Hematopoietic multipotent progenitor cell treated with erythropoietin and hydrocortisone succinate and interleukin-3 and kit ligand, for 6 days (in vitro differentiated cells): ENCODE measurements around the gene CDH13.

Experiments used
- DNase-seq: peaks from one replicate; pipeline ENCODE4 v3.0.0-alpha.2; 2015

CDH13 gene

DNA sequence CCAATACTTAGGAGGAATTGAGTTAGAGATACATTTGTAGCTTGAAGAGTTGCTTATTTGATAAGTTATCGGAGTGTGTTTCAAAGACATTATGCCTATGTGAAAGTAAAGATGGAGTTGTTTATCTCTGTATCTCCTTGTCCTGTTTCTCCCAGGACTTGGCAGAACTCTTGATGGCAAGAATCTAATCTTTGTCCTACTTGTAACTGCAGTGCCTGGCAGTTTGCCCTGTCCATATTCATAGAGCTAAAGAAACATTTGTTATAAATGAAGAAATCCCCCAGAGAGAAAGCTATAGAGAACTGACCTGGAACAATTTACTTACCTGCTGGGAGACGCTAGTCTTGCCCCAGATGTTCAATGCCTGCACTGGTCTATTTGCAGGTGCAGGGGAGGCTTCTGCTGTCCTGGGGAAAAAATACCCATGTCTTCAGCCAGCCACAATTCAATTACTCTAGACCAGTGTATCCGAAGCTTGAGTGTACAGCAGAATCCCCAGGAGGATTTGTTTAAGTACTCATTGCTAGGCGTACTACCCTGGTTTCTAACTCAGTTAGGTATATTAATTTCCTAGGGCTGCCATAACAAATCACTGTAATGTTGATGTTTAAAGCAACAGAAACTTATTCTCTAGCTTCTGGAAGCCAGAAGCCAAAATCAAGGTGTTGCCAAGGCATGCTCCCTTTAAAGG, 771.0 kb downstream of the CDH13 start:
- no peak for DNase-seq

DNA sequence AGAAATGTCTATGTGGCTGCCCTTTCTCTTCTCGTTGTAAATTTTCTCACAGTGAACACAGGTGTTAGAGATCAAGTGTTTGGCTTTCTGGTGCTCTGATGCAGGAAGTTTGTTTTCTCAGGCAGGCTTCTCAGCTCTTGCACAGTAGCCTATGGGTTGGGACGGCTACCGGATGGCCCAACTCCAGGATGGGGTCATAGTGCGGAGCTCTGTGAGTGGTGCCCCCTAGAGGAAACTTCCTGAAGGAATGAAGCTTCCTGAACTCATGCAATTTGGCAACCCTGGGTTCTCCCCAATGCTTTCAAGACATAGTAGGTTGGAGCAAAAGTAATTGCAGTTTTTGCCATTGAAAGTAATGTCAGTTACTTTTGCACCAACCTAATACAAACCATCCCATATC, 773.5 kb downstream of the CDH13 start:
- DNase-seq: no peak

DNA sequence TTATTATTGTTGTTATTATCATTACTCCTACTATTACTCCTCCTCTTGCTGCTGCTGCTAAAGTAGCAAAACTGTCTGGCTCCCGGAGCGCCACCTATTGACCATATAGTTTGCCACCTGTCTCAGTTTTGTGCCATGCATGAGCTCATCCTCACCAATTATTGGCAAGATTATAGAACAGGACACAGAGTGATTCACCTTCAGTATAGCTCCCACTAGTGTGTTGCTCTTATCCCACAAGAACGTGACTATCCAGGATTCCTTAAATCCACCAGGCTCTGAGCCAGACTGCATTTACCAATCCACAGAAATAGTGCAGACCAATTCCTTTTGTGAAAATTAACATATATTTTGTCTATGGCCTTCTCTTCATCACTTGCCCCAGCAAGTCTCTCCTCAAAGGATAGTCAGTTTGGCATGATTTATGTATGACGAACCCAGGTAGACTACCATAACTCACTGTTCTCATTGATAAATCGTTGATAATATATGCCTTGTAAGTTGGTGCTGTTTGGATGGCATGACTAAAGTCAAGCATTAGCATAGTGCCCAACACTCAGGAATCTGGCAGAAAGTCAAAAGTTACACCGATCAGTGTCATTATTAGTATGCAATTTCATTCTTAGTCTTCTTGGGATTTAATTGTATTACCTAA, 775.5 kb downstream of the CDH13 start:
- DNase-seq: no peak

DNA sequence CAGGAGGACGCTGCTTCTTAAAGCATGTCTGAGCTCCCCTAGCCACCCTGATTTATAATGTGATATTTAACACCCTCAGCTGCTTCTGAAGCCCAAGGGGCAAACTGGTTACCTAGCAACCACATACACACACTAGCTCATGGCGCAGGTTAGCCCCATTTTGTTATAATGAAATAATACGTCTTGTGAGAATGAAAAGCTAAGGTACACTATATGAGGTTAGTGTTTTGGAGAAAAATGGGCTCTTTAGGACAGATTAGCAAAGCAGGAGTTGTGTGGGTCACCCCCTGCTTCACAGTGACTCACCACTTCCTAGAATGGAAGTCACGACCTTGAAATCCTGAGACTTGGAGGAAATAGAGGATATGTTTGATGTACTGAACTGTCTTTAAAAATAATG, 776.2 kb downstream of the CDH13 start:
- DNase-seq: no peak

DNA sequence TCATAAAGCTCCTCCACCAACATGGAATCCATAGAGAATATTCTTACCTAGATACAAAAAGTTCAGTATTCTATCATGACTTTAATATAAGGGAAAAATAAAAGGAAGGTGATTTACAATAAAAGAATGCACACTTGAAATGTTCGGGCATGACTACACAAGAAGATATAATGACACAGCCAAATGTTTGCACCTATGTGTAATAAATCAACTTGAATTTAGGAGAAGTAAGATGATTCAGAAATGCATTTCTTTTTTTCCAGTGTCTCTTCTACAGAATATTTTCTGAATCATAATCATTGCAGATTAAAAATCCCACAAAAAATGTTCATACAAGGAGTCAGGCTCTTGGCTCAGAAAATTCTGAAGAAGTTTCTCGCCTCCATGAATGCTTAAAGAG, 777.0 kb downstream of the CDH13 start:
- no peak for DNase-seq

DNA sequence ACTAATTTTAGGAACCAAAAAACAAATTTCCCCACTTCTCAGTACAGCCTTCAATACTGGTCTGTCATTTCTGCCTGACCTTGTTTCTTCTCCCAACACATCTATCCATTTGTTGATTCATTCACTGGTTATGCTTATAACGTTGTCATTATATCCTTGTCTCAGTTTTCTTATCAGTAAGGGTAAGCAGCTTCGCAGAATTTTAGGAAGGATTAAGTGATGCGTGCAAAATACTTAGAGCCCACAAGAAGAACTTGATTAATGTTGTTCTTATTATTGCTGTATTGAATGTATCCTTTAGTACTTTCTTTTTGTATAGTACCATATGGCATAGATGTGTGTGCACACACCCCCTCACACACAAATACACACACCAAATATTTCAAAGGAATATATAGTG, 777.5 kb downstream of the CDH13 start:
- DNase-seq: no peak

DNA sequence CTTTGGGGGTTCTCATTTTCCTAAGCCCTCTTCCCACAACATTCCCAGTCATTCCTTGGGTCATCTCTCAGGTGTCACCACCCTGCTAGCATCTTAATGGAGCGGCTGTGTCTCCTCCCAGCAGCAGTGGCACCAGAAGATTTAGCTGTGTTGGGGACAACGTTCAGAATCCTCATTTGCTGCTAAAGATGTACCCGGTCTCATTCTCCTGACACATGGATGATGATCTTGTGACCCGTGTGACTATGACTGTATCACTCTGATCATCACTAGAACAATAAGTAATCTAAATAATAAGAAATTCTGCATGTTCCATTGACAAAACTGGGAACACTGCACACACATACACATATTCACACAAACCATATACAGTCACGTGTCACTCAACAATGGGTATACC, 781.2 kb downstream of the CDH13 start:
- no peak for DNase-seq

DNA sequence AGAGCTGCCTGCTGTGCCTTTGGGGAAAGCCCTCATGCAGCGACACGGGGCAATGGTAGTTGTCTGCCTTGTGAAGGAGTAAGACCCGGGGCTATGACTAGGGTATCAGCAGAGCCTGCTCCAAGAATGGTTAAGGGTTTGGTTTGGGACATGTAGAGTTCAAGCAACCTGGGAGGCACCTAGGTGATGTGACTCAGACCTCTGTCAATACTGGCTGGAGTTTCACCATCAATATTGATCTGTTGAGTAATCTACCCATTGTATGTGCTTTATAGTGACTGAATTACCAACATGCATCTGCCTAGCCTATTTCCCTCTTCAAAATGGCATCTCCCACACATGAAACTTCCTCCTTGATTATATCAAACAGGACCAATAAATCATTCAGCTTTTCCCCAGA, 782.6 kb downstream of the CDH13 start:
- no peak for DNase-seq

DNA sequence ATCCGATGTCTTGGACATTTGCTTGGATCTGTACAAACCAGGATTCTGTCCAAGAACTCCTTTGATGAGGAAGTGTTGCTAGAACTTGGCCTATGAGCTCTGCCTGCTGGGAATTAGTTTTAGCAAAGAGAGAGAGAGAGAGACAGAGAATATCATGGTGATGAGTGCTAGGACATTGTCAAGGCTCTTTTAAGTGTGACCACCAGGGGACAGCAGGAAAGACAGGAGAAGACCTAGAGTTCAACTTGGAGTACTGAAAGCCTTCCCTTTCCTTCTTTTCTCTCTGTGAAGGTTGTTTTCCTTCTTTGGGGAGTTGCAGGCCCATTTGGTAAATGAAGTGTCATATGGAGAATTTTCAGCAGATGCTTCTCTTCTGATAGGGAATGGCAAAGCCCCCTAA, 791.8 kb downstream of the CDH13 start:
- DNase-seq: peak; percentile 2

DNA sequence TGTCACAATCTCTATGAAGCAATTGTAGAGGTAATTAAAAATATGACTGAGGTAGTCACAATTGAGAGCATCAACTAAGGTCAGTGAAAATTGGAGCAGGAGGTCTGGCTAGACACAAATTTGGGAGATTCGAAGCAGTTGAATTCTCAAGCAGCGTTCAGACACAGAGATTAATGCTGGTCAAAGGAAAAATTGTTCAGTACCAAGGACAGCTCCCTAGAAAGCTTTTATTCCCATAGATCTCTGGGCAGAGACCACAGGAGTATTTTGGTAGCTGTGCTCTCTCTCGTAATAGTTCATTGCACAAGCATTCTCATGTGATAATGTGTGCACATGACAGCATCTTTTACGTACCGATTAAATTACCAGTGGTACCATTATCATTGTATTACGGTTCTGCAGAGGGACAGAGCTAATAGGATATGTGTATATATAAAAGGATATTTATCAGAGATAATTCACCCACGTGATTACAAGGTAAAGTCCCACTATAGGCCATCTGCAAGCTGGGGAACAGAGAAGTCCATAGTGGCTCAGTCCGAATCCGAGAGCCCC, 793.5 kb downstream of the CDH13 start:
- DNase-seq: peak; percentile 60

DNA sequence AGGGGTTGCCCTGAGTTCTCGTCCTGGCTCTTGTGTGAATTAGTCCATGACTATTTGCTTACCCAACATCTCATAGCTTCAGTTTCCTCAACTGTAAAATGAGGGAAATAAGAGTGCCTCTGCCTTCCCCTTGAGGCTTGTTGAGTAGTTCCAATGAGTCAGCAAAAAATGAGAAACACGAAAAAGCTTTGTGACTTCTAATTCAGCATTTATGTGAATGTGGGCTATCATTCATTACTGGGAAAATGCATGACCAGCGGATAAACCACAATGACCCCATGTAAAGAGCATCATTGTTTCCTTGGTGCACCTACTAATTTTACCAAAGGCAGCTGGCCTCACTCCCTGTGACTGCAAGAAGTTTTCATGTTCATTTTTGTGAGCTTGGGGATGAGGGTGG, 806.4 kb downstream of the CDH13 start:
- DNase-seq: no peak

DNA sequence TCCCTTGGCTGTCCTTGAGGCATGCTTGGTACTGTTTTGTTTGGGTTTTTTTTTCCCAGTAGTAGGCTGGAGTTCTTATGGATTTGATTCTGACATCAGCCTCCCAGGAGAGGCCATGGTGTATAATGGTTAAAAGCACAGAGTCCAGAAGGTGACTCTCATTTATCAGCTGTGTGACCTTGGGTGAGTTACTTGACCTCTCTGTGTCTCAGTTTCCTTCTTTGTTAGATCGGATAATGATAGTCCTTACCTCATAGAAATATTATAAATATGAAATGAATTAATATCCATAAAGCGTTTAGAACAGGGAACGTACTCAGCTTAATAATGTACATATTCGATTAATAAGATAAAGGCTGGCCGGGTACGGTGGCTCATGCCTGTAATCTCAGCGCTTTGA, 810.3 kb downstream of the CDH13 start:
- no peak for DNase-seq

DNA sequence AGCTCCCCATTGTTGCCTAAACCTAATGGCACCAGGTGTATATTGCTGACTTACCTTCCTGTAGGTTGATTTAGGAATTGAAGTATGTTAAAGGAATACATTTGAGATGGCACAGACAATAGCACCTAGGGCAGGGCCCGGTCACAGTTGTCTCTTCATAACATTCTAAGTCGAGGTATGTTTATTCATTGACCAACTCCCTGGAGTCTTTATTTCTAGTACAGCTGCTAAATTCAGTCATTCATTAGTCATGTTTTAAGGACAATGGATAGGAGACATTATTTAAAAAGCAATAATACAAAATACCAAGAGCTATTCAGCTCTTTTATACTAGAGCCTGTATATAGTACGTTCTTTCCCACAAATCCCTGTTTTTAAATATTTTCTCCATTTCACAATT, 811.6 kb downstream of the CDH13 start:
- DNase-seq: no peak

DNA sequence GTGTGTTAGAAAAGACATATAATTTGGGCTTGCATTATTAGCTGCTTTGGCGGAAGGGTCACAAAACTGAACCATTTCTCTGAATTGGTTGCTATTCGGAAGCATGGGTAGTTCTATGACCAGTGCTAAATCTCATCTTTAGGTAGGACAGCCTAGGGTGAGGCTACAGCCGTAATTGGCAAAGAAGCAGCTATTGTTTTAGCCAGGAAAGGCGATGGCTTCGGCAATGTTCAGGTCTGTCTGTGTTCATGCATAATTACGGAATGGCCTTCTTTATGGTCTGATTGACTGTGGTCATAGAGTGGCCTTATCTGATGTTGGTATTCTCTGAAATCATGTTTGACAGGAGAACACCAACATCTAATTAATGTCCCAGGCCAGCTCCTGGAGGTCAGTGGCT, 812.6 kb downstream of the CDH13 start:
- DNase-seq: no peak

DNA sequence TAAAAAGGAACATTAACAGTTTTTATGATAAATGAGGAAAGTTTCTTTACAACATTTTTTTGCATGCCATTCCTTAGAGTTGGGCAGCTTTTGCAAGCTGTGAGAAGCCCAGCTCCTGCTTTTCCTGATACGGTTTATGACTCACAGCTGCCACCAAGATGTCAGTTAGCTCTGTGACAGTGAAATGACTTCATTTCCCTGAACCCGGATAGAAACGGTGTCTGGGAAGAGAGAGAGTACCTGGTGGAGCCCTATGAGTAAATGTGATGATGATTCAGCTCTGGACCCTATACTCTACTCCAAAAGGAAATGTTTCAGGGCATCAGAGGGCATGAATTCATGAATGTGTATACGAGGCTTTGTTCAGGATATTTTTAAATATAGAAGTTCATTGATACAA, 814.7 kb downstream of the CDH13 start:
- no peak for DNase-seq

DNA sequence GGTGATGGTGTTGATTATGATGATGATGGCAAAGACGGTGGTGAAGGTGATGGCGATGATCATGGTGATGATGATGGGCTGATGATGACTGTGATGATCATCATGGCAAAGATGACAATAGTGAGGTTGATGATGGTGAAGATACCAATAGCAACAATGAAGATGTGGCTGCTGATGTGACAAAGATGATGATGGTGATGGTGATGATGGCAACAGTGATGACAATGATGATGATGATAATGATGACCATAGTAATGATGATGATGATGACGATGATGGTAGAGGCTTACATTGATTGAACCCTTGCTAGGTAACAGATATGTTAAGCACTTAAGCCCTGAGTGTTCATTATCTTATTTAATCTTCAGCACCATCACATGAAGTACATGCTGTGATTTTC, 817.2 kb downstream of the CDH13 start:
- DNase-seq: no peak

DNA sequence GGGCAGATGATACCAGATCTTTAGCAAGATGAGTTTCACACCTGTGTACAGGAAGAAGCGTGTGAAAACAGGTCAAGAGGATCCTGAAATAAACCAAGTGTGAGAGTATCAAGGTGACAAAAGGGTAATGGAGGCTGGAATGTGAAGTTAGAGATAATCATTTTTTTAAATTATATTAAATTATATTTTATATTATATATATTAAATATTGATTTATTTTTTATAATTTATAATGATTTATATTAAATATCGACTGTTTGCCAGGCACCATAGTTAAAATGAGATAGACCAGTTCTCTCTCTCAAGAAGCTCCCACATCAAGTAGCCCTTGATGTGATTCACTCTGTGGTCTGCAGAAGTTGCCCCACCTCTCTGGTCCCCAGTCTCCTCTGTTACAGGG, 820.8 kb downstream of the CDH13 start:
- DNase-seq: no peak

DNA sequence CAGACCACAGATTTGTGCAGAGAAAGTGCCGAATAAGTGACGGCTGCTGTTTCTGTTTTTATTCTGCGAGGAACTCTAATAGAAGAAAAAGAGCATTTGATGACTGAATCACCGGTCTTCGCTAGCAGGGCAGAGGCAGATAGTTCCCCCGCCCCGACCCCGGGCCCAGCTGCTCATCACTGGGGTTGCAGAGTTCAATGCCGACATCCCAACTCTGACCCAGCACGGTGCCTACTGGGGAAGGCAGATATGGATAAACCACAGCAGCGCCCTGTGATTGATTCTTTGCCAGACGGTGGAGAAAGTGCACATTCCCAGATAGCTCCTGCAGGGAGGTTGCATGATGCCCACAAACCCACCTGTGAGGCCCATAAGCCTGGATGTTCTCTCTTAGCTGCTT, 823.1 kb downstream of the CDH13 start:
- DNase-seq: no peak

DNA sequence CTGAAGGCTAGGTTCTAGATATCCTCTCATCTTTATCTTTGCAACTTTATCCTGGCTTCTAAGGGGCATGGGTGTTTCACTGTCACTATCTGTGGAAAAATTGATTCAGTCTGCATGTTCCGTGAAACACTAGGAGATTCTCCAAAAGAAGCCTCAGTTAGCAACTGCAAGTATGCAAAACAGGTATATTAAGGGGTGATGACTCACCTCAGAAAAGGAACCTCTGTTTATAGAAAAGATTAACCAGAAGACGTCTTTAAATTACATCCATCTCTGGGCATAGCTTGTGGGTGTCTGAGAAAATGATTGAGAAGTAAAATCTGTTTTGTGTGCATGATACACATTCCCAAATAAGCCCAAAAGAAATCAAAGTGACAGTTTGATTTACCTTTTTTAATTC, 827.2 kb downstream of the CDH13 start:
- DNase-seq: no peak

DNA sequence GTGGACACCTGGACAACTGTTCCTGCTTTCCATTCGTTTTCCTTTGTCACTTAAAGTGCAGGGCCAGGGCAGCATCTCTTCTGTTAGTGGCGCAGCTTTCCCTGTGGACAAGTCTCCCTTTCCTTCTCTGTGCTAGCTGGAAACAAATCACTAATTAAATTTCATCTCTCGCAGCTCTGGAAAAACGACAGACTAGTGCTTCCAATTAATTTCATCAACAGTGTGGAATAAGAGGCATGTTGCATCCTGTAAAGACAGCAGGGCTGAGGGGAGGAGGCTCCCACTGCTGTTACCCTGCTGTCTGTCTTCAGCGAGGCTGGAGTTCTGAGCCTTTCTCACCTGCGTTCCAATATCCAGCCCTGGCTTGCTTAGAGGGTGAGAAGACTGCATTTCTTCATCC, 828.9 kb downstream of the CDH13 start:
- no peak for DNase-seq

DNA sequence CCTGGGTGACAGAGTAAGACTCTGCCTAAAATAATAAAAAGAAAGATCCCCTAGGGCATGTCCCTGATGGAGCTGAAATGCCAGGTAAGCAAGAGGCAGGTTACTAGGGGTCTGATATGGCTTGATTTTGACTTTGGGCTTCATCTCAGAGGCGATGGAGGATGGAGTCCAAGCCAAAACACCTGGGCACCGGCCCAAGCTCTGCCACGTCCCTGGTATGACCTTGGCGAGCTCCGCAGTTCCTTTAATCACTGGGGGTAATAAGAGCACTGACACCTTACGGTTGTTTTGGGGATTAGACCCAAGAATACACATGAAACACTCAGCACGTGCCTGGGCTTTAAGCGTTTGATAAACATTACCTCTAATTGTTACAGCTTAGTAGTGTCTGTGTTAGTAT, 830.2 kb downstream of the CDH13 start:
- DNase-seq: no peak

DNA sequence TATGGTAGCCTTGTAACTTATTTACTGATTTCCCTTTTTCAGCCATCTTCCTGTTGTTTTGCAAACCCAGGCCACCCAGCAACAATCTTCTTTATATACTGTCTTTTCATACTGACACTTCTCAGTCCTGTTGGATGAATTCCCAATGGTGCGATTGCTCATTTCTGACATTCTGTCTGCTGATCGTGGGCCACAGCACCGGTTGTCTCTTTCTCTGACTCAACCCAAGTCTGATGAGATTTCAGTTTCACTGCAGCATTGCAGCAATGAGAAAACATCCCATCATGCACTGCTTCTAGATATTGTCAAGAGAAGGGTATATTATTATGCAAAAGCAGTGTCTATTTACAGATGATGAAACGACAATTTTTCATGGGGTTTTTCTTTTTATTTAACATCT, 831.8 kb downstream of the CDH13 start:
- no peak for DNase-seq

DNA sequence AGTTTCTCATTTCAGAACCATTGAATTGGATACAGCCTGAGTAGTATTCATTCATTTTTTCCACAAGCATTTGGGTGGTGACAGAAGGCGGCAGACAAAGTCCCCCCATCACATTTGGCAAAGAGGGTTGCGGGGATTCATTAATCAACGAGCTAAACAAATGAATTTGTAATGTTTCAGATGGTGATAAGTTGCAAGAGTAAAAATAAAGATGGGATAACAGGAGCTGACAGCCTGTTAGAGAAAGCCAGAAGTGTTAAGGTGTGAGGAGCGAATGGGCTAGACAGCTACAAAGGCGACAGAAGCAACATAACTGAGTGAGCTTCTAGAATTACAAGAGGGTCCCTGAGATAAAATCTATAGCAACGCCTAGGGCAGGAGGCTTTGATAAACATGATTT, 838.2 kb downstream of the CDH13 start:
- DNase-seq: no peak

DNA sequence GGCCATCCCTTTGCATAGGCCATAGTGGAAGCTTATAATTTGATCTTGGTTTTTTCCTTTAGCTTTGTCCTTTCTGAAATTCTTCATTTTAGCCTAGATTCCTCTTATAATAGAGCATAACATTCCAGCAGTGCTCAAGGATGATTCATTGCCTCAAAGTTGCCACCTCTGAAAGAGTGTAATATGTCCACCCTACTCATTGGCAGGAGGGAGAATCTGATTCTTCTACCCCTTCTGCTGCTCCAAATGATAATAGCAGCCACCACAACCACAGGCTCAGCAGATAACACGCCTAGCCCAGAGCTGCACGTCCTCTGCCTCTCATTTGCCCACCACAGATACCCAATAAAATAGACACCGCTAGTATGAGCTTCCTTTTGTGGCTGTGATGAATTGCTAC, 843.6 kb downstream of the CDH13 start:
- DNase-seq: peak; percentile 16
